ENCODE measurements around the gene F13A1. TPM values are rescaled to one million over a fixed set of nuclear protein-coding genes. Genes with fewer than 3 reads are reported as not detected.

F13A1 gene
- total RNA-seq, 4 donors from 2014 or later = 4.1 to 90.6 (median 57.8) TPM

DNA sequence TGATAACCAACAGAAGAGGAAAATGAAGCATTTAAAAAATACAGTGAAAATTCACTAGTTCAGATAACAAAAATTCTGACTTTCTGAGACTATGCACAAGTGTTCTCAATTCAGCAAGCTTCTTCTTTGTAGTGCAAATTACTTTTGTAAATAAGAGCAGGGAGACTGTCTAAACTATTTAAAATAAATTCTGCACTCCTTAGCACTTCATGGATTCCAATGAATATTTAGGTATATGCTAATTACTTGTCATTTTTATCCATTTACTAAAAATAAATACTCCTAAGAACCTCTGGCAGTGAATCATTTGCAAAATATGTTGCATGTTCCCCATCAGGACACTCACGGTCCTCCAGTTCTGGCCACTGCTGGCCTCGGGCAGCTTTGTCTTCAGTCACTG, 139.8 kb downstream of the F13A1 start:
- no peaks in the 10 kb centered on the region for H3K27me3 ChIP-seq
- TF ChIP-seq, protein P1, sequence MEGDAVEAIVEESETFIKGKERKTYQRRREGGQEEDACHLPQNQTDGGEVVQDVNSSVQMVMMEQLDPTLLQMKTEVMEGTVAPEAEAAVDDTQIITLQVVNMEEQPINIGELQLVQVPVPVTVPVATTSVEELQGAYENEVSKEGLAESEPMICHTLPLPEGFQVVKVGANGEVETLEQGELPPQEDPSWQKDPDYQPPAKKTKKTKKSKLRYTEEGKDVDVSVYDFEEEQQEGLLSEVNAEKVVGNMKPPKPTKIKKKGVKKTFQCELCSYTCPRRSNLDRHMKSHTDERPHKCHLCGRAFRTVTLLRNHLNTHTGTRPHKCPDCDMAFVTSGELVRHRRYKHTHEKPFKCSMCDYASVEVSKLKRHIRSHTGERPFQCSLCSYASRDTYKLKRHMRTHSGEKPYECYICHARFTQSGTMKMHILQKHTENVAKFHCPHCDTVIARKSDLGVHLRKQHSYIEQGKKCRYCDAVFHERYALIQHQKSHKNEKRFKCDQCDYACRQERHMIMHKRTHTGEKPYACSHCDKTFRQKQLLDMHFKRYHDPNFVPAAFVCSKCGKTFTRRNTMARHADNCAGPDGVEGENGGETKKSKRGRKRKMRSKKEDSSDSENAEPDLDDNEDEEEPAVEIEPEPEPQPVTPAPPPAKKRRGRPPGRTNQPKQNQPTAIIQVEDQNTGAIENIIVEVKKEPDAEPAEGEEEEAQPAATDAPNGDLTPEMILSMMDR (IDR thresholded peaks at IDR 0.05) = no peak
- no peak for TF ChIP-seq POLR2A (IDR thresholded peaks at IDR 0.05)
- H3K4me3 ChIP-seq = no peak overlapping the region
- H3K27ac ChIP-seq = no peak overlapping the region
- H3K9me3 ChIP-seq = no peaks in the 10 kb centered on the region
- intact Hi-C loops (cut with DNase I; ENCODE audit: low total_unique reads) = no loop called here
- H3K36me3 ChIP-seq = no peaks in the 10 kb centered on the region
- H3K4me1 ChIP-seq = no peaks in the 10 kb centered on the region
- no peak for DNase-seq

DNA sequence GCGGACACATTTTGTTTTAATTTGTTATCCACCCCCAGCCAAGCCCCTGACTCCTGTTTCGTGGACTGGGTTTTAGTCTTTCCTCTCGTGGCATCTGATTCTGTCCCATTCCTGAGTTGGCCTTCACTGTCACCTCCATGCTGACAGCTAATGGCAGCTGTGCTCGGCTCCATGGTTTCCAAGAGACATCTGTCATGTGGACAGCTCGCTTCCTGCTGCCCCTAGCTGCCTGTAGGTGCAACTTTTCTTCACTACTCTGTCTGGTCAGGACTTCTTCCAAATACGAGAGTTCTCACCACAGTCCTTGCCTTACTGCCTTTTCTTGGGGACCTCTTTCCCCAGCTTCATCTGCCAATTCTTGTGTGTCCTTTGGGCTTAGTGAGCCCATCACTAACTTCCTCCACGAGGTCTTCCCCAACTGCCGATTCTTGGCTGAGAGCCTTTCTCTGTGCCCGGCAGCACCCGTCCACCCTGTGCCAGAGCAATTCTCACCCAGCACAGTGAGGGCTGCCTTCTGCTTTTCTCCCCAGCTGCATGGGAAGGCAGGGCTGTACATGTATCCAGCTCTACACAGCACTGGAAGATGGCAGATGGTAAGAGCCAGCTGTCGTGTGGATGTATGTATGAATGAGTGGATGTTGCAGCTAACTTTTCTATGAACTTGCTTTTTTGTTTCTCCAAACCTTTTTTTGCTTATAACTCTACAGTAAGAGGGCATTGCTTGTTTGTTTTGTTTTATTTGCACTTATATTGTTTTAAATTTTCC, 140.4 kb downstream of the F13A1 start:
- Histone ChIP-seq H3K27ac (no peak overlapping the region), H3K9me3 (no peaks in the 10 kb centered on the region), H3K4me3 (no peak overlapping the region), H3K4me1 (no peaks in the 10 kb centered on the region), H3K36me3 (no peaks in the 10 kb centered on the region), H3K27me3 (no peaks in the 10 kb centered on the region)
- DNase-seq = no peak
- intact Hi-C loops (cut with DNase I; ENCODE audit: low total_unique reads) = no loop called here
- TF ChIP-seq POLR2A (IDR thresholded peaks at IDR 0.05) = no peak
- TF ChIP-seq, protein P1 (IDR thresholded peaks at IDR 0.05) = no peak

DNA sequence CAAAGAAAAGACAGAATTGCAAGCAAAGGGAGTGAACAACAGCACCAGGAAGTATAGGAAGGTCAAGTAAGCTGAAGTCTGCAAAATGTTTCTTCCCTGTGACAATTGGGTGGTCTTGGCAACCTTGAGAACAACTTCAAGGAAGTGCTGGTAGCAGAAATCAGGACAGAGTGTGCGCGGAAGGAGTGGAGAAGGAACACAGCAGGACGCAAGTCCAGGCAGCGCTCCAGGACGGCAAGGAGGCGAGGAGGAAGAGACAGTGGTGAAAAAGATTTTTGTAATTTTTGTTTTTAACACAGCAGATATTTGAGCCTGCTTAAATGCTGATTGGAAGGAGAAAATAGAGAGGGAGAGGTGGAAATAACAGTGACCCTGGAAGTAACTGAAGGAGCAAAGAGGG, 141.7 kb downstream of the F13A1 start:
- H3K27ac ChIP-seq = no peak overlapping the region
- intact Hi-C loops (cut with DNase I; ENCODE audit: low total_unique reads) = no loop called here
- H3K4me1 ChIP-seq = no peaks in the 10 kb centered on the region
- no peaks in the 10 kb centered on the region for H3K36me3 ChIP-seq
- no peak for DNase-seq
- H3K27me3 ChIP-seq = no peaks in the 10 kb centered on the region
- no peak for TF ChIP-seq POLR2A (IDR thresholded peaks at IDR 0.05)
- TF ChIP-seq, protein P1 (IDR thresholded peaks at IDR 0.05) = no peak
- H3K4me3 ChIP-seq = no peak overlapping the region
- H3K9me3 ChIP-seq = no peaks in the 10 kb centered on the region

DNA sequence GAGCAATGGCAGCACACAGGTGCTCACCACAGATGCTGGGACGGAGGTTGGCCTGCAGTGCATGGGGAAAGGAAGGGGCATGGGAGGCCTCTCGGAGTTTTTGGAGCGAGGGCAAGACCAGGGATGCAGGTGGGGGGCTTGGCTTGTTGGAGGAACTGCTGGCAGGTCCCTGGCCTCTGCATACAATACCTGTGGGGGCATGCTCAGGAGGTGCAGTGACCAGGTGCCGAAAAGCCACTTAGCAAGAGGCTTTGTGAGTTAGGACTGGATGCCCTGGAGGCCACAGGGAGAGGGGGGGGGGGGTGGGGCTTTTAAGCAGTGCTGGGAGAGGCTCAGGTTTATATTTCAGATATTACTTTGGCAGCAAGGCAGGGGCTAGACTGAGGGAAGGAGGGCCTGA, 142.7 kb downstream of the F13A1 start:
- Histone ChIP-seq H3K36me3 (no peaks in the 10 kb centered on the region), H3K27ac (no peak overlapping the region), H3K27me3 (no peaks in the 10 kb centered on the region), H3K9me3 (no peaks in the 10 kb centered on the region), H3K4me3 (no peak overlapping the region), H3K4me1 (no peaks in the 10 kb centered on the region)
- no peak for TF ChIP-seq POLR2A (IDR thresholded peaks at IDR 0.05)
- TF ChIP-seq, protein P1 (IDR thresholded peaks at IDR 0.05) = no peak
- intact Hi-C loops (cut with DNase I; ENCODE audit: low total_unique reads) = no loop called here
- no peak for DNase-seq

DNA sequence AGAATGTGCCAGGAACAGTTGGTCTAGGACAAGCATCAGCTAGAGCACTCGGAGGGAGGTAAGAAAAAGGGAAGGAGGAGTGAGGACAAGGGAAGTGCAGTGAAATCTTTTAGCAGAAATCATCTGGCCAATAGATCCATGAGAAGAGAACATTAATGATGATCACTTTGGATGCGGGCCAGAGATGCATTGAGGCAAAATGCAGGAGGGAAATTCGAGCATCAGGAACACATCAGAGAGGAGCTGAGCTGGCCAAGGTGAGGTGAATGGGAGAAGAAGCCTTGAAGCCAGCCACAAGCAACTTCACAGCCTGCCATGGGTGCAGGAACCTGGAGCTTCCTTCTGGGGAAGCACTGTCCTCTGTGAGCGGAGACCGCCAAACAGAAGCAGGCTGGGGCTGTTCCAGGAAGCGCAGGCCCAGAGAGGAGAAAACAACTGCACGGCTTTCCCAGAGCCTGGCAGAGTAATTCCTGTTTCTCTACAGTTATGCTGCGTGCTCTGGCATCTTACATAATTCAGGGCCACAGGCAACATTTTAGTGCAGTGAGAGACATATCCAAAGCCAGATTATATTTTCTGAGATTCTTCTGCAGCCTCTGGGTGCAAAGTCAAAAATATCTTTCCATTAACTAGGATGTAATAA, 143.8 kb downstream of the F13A1 start:
- no peaks in the 10 kb centered on the region for H3K9me3 ChIP-seq
- H3K27ac ChIP-seq = no peak overlapping the region
- intact Hi-C loops (cut with DNase I; ENCODE audit: low total_unique reads) = no loop called here
- H3K27me3 ChIP-seq = no peaks in the 10 kb centered on the region
- H3K4me1 ChIP-seq = no peaks in the 10 kb centered on the region
- TF ChIP-seq, protein P1 (IDR thresholded peaks at IDR 0.05) = no peak
- no peak for TF ChIP-seq POLR2A (IDR thresholded peaks at IDR 0.05)
- DNase-seq = no peak
- H3K36me3 ChIP-seq = no peaks in the 10 kb centered on the region
- H3K4me3 ChIP-seq = no peak overlapping the region

Measured in uterus (tissue), 4 donors.